H9 (cell line): Measurements from ENCODE around the gene CYP1B1. TPM values are rescaled to one million over a fixed set of nuclear protein-coding genes. Genes with fewer than 3 reads are reported as not detected.

Source experiments
- DNase-seq: peaks from one replicate; pipeline ENCODE4 v3.0.0-alpha.2; 2017
- H2AFZ ChIP-seq: one replicate; pipeline ENCODE4 v1.6.1; 2013; ENCODE audit warnings: mild to moderate bottlenecking, low read length, control low read depth, moderate library complexity
- H2AK5ac ChIP-seq: 2 replicates; pipeline ENCODE4 v1.6.1; 2013; ENCODE audit warnings: low read length, control low read depth, mixed read lengths; ENCODE audit not compliant: insufficient read length
- H2BK120ac ChIP-seq: one replicate; pipeline ENCODE4 v1.6.1; 2013; ENCODE audit warnings: low read depth, mild to moderate bottlenecking, low read length, control low read depth, inconsistent platforms; ENCODE audit not compliant: poor library complexity, severe bottlenecking
- H2BK12ac ChIP-seq: 2 replicates; pipeline ENCODE4 v1.6.1; 2013; ENCODE audit warnings: low read length, control low read depth, mixed read lengths, low read depth; ENCODE audit not compliant: insufficient read length
- H2BK15ac ChIP-seq: 2 replicates; pipeline ENCODE4 v1.6.1; 2013; ENCODE audit warnings: low read depth, low read length, control low read depth
- H2BK20ac ChIP-seq: one replicate; pipeline ENCODE4 v1.6.1; 2013; ENCODE audit warnings: low read depth, mild to moderate bottlenecking, low read length, control low read depth, inconsistent platforms; ENCODE audit not compliant: poor library complexity, severe bottlenecking
- H2BK5ac ChIP-seq: 2 replicates; pipeline ENCODE4 v1.6.1; 2013; ENCODE audit warnings: low read length, control low read depth, mixed read lengths; ENCODE audit not compliant: insufficient read length
- H3K14ac ChIP-seq: 2 replicates; pipeline ENCODE4 v1.6.1; 2013; ENCODE audit warnings: low read length, control low read depth; ENCODE audit not compliant: insufficient read depth
- H3K18ac ChIP-seq: 2 replicates; pipeline ENCODE4 v1.6.1; 2013; ENCODE audit warnings: low read depth, mild to moderate bottlenecking, mixed read lengths, low read length, control low read depth; ENCODE audit not compliant: insufficient read length
- H3K23ac ChIP-seq: 2 replicates; pipeline ENCODE4 v1.6.1; 2013; ENCODE audit warnings: low read length, control low read depth, mixed read lengths, low read depth; ENCODE audit not compliant: insufficient read length
- H3K23me2 ChIP-seq: 2 replicates; pipeline ENCODE4 v1.6.1; 2013; ENCODE audit warnings: low read depth, mild to moderate bottlenecking, mixed read lengths, low read length, control low read depth; ENCODE audit not compliant: insufficient read length, poor library complexity, severe bottlenecking
- H3K27ac ChIP-seq: 2 replicates; pipeline ENCODE4 v1.5.1; 2013; ENCODE audit warnings: low read length, control low read depth, mixed read lengths, low read depth; ENCODE audit not compliant: insufficient read length
- H3K27me3 ChIP-seq: 2 replicates; pipeline ENCODE4 v1.6.1; 2013; ENCODE audit warnings: low read length, control low read depth, inconsistent platforms; ENCODE audit not compliant: insufficient read depth
- H3K4ac ChIP-seq: 2 replicates; pipeline ENCODE4 v1.6.1; 2013; ENCODE audit warnings: low read depth, mild to moderate bottlenecking, control low read depth, inconsistent platforms, low read length, moderate library complexity
- H3K4me1 ChIP-seq: 2 replicates; pipeline ENCODE4 v1.6.1; 2013; ENCODE audit warnings: low read length, control low read depth, inconsistent platforms; ENCODE audit not compliant: insufficient read depth
- H3K4me2 ChIP-seq: 2 replicates; pipeline ENCODE4 v1.6.1; 2013; ENCODE audit warnings: low read length, control low read depth, mixed read lengths; ENCODE audit not compliant: insufficient read length, insufficient read depth
- H3K56ac ChIP-seq: 2 replicates; pipeline ENCODE4 v1.6.1; 2013; ENCODE audit warnings: low read depth, mild to moderate bottlenecking, mixed read lengths, low read length, control low read depth; ENCODE audit not compliant: insufficient read length
- H3K79me1 ChIP-seq: 2 replicates; pipeline ENCODE4 v1.6.1; 2013; ENCODE audit warnings: low read depth, mild to moderate bottlenecking, moderate library complexity, low read length, control low read depth, inconsistent platforms; ENCODE audit not compliant: insufficient read depth, poor library complexity, severe bottlenecking
- H3K79me2 ChIP-seq: 2 replicates; pipeline ENCODE4 v1.6.1; 2013; ENCODE audit warnings: low read length, control low read depth, inconsistent platforms; ENCODE audit not compliant: insufficient read depth
- H3K9ac ChIP-seq: 2 replicates; pipeline ENCODE4 v1.6.1; 2013; ENCODE audit warnings: low read length, control low read depth, mixed read lengths; ENCODE audit not compliant: insufficient read length; ENCODE audit errors: extremely low read depth
- H3K9me3 ChIP-seq: one replicate; pipeline ENCODE4 v1.6.1; 2013; ENCODE audit warnings: low read depth, low read length, inconsistent platforms; ENCODE audit not compliant: control insufficient read depth
- H3T11ph ChIP-seq: one replicate; pipeline ENCODE4 v1.6.1; 2013; ENCODE audit warnings: mild to moderate bottlenecking, low read length, control low read depth, inconsistent platforms
- H4K20me1 ChIP-seq: one replicate; pipeline ENCODE4 v1.6.1; 2013; ENCODE audit not compliant: control insufficient read depth, insufficient read length, insufficient read depth
- H4K5ac ChIP-seq: 2 replicates; pipeline ENCODE4 v1.6.1; 2013; ENCODE audit warnings: low read depth, mild to moderate bottlenecking, mixed read lengths, low read length, control low read depth; ENCODE audit not compliant: insufficient read length
- H4K8ac ChIP-seq: replicated peaks from 2 replicates; pipeline ENCODE4 v1.6.1; 2013; ENCODE audit warnings: low read length, control low read depth, mixed read lengths, low read depth; ENCODE audit not compliant: insufficient read length
- H4K91ac ChIP-seq: 2 replicates; pipeline ENCODE4 v1.6.1; 2013; ENCODE audit warnings: low read depth, mild to moderate bottlenecking, moderate library complexity, mixed read lengths, low read length, control low read depth; ENCODE audit not compliant: insufficient read length
- H3K27ac Mint-ChIP-seq, 3 experiments: 2 replicates in 2 of 3; 3 replicates in 1 of 3; pipeline ENCODE4 v1.8.0; 2020 to 2021; ENCODE audit warnings: mixed read lengths in 3 of 3, mild to moderate bottlenecking in 1 of 3, moderate library complexity in 1 of 3
- H3K27me3 Mint-ChIP-seq: 2 replicates; pipeline ENCODE4 v1.8.0; 2021; ENCODE audit warnings: low read depth, mild to moderate bottlenecking, moderate library complexity, mixed read lengths
- H3K36me3 Mint-ChIP-seq, 3 experiments: 2 replicates in 2 of 3; 3 replicates in 1 of 3; pipeline ENCODE4 v1.8.0; 2020 to 2021; ENCODE audit warnings: low read depth in 3 of 3, mixed read lengths in 3 of 3; ENCODE audit not compliant: insufficient read depth in 1 of 3
- H3K4me1 Mint-ChIP-seq, 2 experiments: 2 replicates each; pipeline ENCODE4 v1.8.0; 2020; ENCODE audit warnings: mixed read lengths in 2 of 2
- H3K4me3 Mint-ChIP-seq, 2 experiments: 2 replicates in 1 of 2; 3 replicates in 1 of 2; pipeline ENCODE4 v1.8.0; 2020 to 2021; ENCODE audit warnings: mild to moderate bottlenecking in 2 of 2, mixed read lengths in 2 of 2, moderate library complexity in 1 of 2
- H3K9me3 Mint-ChIP-seq, 2 experiments: 2 replicates in 1 of 2; 3 replicates in 1 of 2; pipeline ENCODE4 v1.8.0; 2020; ENCODE audit warnings: mild to moderate bottlenecking in 2 of 2, mixed read lengths in 2 of 2, moderate library complexity in 1 of 2
- WGBS: extraction: QIAGEN DNeasy Blood & Tissue Kit; methylation state at CpG from one replicate; pipeline ENCODE4 v1.1.7; 2013; ENCODE audit warnings: missing lambda C conversion rate, low lambda C conversion rate, mixed read lengths; ENCODE audit not compliant: insufficient read length; ENCODE audit errors: extremely low coverage; 5-methylcytosine and 5-hydroxymethylcytosine counted together
- total RNA-seq: library from RNA; stranded (reverse); gene quantifications from 2 replicates; pipeline ENCODE4 v1.2.1, GENCODE V29; 2021
- TF ChIP-seq, protein P1 (sequence below): fragments of 200-600 bp; sonication (generic); conservative IDR thresholded peaks from 3 replicates; pipeline ENCODE4 v1.8.0; 2021; ENCODE audit warnings: antibody characterized with exemption, mild to moderate bottlenecking

Gene CYP1B1
- total RNA-seq, 1 experiment from 2014 or later = 2.7 TPM

DNA sequence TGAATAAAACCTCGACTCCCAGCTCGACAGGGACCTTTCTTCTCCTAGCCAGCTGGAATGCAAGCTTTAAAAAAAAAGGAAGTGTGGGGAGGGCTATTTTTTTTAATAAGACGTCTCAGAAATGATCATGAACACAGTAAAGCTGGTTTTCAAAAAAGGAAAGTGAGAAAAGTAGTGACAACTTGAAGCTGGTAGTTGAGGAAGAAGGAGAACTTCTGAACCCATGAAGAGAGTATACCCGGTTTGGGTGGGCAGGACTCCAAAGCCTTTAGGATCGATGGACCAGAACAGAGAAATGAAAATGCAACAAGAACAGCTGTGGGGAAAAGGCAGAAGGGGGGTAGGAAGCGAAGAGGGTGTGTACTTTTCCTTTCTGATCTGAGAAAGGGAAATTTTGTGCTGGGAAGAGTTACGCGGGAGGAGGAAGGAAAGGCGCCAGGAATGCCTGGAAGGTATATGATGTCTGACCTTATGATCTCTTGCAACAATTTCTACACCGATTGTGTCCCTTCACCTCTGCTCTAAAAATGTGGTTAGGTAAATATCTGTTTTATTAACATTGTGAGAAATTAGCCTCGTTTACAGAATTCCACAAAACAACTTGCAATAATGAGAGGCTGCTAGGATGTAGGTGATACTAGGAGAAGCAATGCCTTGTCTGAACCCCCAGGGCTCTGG lies 22.6 kb upstream of the CYP1B1 start:
- Mint-ChIP-seq H3K36me3 (peaks cover 0 to 7% (median 2%) of the 10 kb centered on the region in 3 experiments; a peak in 3 of 7 replicates), H3K27me3 (peaks cover 52% of the 10 kb centered on the region), H3K27ac (peak overlapping the region in 2 of 3 experiments; percentile 55 to 82; a peak in 3 of 7 replicates), H3K4me1 (peaks cover 65 to 76% of the 10 kb centered on the region in 2 experiments), H3K9me3 (peaks cover 2 to 8% of the 10 kb centered on the region in 2 experiments; a peak in 4 of 5 replicates), H3K4me3 (peak overlapping the region; percentile 21 to 75)
- H3K79me2 ChIP-seq = no peaks in the 10 kb centered on the region
- peaks cover 3% of the 10 kb centered on the region for H3K23me2 ChIP-seq
- no peak overlapping the region for H2BK5ac ChIP-seq
- peaks cover 11% of the 10 kb centered on the region; the same call in 1 of the 2 replicates for H3K4me1 ChIP-seq
- no peaks in the 10 kb centered on the region for H3K79me1 ChIP-seq
- no peak overlapping the region for H3K27ac ChIP-seq
- H3K9ac ChIP-seq = no peak overlapping the region
- no peak overlapping the region for H3K4ac ChIP-seq
- no peak overlapping the region for H2BK120ac ChIP-seq
- no peak for DNase-seq
- H2BK20ac ChIP-seq = no peak overlapping the region
- H3K27me3 ChIP-seq = peaks cover 5% of the 10 kb centered on the region; the same call in 1 of the 2 replicates
- H3K4me2 ChIP-seq = peak overlapping the region; percentile 58
- WGBS = no CpG with 5 or more reads among the region's 11 CpGs
- H3K14ac ChIP-seq = no peak overlapping the region
- H4K5ac ChIP-seq = no peak overlapping the region
- no peak overlapping the region for H2AFZ ChIP-seq
- TF ChIP-seq, protein P1, sequence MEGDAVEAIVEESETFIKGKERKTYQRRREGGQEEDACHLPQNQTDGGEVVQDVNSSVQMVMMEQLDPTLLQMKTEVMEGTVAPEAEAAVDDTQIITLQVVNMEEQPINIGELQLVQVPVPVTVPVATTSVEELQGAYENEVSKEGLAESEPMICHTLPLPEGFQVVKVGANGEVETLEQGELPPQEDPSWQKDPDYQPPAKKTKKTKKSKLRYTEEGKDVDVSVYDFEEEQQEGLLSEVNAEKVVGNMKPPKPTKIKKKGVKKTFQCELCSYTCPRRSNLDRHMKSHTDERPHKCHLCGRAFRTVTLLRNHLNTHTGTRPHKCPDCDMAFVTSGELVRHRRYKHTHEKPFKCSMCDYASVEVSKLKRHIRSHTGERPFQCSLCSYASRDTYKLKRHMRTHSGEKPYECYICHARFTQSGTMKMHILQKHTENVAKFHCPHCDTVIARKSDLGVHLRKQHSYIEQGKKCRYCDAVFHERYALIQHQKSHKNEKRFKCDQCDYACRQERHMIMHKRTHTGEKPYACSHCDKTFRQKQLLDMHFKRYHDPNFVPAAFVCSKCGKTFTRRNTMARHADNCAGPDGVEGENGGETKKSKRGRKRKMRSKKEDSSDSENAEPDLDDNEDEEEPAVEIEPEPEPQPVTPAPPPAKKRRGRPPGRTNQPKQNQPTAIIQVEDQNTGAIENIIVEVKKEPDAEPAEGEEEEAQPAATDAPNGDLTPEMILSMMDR = no peak
- no peak overlapping the region for H4K91ac ChIP-seq
- H2AK5ac ChIP-seq = no peak overlapping the region
- H3K18ac ChIP-seq = no peak overlapping the region
- no peak overlapping the region for H2BK15ac ChIP-seq
- no peaks in the 10 kb centered on the region for H3K9me3 ChIP-seq
- no peak overlapping the region for H3T11ph ChIP-seq
- H3K23ac ChIP-seq = no peak overlapping the region
- no peaks in the 10 kb centered on the region for H4K20me1 ChIP-seq
- H3K56ac ChIP-seq = no peak overlapping the region
- H4K8ac ChIP-seq = no peak overlapping the region
- no peak overlapping the region for H2BK12ac ChIP-seq
